ENCODE data around the gene NMBR.
A peak's percentile ranks its signal among the peaks of the same experiment; 100 is the strongest.
"Not testable (repeated sequence)": the region's sequence is repeated elsewhere in the genome, so short reads cannot be mapped to it uniquely, and the experiment has no call there.

The NMBR gene

DNA sequence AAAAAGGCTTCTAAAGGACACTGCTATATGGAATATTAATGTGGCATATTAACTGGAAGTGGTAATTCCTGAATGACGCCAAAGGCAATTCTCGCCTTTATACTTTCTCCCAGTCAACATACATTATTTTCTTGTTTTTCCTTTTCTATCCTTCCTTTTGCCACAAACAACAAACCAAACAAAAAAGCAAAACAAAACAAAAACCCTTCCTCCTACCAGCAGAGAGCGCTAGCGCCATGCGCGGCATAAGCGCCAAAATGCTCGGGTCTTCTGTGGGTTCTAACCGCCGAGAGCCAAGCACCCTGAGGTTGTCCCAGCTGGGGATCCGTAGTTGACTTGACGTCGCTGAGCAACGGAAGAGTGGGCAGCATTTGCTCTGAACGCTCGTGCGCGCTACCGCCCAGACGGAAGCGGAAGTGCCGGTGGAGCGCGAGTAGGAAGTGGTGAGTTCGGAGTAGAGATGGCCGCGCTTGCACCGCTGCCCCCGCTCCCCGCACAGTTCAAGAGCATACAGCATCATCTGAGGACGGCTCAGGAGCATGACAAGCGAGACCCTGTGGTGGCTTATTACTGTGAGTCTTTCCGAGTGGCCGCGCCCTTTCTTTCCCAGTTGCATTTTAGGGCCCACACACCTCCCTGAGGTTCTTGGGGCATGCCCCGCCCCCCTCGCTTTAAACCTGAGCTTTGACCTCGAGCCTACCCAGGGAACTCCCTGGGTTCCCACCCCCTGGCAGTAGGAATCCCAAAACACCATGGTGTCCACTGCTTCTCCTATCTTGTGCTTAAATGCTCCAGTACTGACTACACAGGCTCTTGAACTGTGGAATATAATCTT, at the start of gene NMBR, which contains the start of gene VTA1:
Gene NMBR (minus strand): TSS at position 295 of the 835 bp plus-strand sequence. CDS start 58,464 bp downstream, outside the sequence.
Gene VTA1 (plus strand): TSS at position 436 of the 835 bp plus-strand sequence. CDS start 25 bp downstream, at position 461.
- peak; percentile 95 for DNase-seq

DNA sequence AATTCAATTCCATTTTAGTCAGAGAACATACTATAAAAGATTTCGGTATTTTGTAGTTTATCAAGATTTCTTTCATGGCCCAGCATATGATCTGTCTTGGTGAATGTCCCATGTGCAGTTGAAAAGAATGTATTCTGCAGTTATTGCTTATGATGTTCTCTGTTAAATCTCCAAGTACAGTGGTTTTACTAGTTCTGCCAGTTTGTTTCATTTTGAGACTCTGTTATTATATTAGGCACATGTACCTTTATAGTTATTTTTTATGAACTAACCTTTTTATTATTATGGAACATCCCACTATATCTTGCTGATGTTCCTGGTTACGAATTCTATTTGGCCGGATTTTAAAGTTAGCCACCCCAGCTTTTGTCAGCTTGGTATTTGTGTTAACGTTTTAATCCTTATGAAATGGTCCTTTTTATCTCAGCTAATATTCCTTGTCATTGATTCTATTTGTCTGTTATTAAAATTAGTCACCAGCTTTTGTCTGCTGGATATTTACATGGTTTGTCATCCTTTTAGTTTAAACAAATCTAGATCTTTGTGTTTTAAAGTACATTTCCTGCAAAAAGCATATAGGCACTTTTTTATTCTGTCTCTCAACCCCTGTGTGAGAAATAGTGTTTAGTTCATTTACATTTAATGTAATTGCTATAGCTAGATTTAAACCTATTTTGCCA, 49.1 kb upstream of the NMBR start:
- no peak for DNase-seq

DNA sequence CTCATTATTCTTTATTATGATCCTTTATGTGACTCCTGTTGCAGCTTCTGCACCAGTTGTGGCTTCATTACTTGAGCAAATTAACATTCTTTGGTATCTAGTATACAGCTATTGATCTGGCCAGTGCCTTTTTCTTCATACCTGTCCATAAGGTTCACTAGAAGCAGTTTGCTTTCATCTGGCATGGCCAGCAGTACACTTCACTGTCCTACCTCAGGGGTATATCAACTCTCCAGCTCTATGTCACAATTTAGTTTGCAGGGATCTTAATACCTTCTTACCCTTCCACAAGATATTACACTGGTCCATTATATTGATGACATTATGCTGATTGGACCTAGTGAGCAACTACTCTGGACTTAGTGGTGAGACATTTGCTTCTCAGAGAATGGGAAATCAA, 46.7 kb upstream of the NMBR start:
- no peak for DNase-seq

DNA sequence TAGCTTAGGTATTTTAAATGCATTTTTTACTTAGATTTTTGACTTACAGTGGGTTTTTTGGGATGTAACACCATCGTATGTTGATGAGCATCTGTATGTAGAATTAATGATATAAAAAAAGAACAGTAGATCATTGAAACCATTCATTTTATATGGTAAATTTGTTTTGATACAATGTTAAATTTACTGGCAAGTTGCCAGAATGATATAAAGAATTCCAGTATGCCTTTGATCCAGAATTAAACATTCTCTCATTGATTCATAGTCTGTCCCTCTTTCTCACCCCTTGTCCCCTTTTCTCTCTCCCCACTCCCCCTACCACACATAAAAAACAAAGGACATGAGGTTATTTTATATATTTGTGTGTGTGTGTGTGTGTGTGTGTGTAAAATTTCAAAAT, 45.4 kb upstream of the NMBR start:
- DNase-seq, result no peak

DNA sequence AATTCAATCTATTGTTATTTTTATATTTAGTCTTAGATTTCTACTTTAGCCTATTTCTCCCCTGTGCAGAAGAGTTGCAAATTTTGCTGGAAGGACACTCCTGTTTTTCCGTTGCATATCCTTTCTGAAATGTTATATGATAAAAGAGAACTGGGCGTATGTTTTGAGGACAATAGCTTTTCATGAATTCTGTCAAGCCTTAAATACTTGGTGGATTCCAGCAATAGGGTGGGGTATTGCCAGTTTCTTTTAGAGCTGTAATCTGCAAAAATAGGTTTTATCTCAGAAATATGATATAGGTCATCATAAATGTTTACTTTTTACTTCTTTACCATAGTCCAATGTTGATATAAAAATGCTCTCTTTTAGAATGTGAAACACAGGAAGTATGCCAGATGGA, 42.1 kb upstream of the NMBR start:
- no peak for DNase-seq

DNA sequence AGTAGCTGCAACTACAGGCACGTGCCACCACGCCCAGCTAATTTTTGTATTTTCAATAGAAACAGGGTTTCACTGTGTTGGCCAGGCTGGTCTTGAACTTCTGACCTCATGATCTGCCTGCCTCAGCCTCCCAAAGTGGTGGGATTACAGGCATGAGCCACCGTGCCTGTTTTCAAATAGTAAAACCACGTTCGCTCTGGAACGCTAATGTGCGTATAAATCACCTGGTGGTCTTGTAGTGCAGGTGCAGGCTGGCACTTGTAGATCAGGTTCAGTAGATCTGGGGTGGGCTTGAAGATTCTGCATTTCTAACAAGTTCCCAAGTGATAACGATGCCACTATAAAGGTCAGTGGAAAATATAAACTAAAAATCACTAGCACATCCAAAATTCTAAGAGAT, 41.4 kb upstream of the NMBR start:
- not testable (repeated sequence) for DNase-seq

DNA sequence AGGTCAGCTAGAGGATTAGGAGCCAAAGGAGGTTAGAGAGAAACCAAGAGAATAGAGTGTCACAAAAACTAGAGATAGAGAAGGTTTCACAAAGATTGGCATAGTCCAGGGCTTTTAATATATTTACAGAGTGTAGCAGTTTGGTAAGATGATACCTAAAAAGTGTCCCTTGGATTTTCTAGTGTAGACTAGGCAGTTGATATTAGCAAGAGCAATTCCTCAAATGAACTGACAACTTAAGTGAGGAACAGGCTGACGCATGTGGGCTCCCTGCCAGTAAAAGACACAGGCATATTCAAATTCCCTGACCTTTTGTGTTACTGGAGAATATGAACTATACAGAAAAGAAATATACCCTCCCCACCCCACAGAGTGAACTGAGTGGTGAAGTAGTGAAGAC, 40.3 kb upstream of the NMBR start:
- DNase-seq, result peak; percentile 1

DNA sequence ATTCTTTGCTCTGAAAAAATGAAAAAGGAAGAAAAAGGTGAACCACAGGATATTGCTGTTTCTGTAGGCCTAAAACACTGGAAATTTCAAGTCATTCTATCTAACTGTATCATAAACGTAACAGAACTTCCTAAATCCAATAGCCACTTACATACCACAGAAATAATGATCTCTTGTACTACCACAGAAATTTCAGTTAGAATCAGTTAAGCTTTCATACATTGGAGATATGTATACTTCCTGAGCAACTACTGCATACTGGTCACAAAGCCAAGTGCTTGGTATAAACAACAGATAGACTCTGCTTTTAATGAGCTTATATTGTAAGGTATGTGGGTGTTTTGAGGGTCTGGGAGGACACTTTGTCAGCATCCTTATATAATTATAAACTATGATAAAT, 38.7 kb upstream of the NMBR start:
- no peak for DNase-seq

DNA sequence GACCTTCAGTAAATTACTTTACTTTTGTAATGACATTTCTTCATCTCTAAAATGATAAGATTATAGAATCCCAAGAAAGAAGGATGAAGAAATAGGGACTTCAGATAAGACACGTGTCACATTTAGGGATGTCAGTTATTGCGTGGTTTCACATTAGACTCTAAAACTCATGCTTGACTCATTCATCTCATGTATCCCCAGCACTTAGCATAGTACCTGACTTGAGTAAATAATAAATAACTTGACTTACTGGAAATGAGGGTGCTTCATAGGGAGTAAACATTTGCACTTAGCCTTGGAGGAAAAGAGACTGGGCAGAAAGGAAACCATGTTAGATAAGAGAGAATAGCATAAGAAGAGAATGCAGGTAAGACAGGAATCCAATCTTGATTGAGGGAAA, 37.4 kb upstream of the NMBR start:
- DNase-seq, result no peak

DNA sequence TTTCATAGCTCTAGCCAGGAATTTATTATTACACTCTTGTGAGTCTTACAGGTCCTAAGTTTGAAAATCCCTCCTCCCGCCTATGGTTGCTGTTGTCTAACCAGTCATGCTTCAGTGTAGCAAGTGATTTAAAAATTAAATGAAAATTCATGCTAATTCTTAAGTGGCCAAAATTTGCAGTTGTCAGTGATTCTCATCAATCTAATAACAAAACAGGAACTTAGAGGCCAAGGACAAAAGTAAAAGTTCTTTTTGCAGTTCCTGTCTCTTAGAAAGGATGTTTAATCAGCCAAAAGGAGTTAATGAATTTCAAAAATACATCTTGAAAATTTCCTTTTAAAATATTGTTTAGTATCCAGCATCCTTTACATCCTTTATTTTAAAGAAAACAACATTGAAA, 36.4 kb upstream of the NMBR start:
- DNase-seq, result no peak

DNA sequence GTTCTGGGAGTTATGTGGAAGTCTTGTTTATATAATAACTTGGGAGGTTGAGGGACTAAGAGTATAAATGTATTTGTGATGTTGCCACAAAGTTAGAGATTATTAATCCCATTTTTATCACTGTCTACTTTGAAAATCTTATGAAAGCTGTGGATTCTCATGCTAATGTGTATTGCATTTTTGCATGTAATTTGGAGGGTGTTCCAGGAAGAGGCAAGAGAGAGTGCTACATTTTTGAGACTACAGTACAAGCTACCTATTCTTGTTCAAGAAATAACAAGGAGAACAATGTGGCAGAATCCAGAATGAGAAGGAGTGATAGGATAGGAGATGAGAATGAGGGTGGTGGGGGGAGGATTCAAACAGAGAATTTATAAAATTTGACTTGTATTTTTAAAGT, 35.1 kb upstream of the NMBR start:
- DNase-seq, result no peak

DNA sequence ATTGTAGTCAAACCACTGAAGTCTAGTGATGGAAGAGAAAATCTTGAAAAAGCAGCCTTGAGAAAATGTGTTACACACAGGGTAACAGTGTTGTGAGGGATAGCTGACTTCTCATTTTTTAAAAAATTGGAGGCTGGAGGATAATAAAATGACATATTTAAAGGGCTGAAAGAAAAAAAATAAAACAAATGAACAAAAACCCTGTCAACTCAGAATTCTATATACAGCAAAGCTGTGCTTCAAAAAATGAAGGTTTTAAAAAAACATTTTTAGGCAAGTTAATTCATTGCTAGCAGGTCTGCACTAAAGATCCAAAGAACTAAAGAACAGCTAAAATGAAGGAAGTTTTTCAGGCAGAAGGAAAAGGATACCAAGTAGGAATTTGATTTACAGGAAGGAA, 31.2 kb upstream of the NMBR start:
- no peak for DNase-seq

DNA sequence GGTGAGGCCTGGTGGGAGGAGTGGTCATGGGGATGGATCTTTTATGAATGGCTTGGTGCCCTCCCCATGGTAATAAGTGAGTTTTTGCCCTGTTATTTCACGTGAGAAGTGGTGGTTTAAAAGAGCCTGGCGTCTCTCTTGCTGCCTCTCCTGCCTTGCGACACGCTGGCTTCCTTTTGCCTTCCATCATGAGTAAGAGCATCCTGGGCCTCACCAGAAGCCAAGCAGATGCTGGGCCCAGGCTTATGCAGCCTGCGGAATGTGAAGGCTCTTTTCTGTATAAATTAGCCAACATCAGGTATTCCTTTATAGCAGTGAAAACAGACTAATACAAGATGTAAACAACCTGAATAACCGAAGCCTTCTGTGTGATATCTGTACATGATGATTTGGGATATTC, 27.8 kb upstream of the NMBR start:
- no peak for DNase-seq

DNA sequence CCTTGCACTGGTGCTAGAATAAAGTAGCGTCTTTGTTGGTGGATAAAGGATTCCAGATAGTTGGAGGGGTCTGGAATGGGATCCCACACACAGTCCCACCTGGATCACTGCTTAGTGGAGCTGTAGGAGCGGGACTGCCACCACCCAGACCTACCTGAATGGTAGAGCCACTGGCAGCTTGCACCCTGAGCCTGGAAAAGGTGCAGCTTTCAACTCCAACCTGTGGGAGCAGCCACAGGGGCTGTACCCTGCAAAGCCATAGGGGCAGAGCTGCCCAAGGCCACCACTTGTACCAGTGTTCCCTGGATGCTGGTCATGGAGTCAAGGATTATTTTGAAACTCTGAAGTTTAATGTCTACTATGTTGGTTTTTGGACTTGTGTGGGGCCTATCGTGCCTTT, 27.1 kb upstream of the NMBR start:
- DNase-seq, result no peak

DNA sequence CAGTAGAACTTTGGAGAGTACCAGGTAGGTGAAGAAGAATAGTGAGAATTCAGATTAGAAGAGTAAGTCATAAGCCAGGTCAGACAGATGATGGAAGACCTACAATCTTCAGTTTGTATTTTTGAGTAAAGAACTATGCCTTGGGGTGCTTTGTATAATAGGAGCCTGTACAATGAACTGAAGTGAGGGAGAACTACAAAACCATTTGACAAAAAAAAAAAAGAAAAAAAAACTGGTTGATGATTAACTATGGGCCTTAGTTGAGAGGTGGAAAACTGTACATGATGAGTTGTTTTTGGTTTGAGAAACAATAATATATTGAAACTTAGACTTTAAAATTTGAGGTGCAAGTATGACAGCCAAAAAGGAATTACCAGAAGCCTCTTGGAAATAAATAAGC, 25.8 kb upstream of the NMBR start:
- no peak for DNase-seq

DNA sequence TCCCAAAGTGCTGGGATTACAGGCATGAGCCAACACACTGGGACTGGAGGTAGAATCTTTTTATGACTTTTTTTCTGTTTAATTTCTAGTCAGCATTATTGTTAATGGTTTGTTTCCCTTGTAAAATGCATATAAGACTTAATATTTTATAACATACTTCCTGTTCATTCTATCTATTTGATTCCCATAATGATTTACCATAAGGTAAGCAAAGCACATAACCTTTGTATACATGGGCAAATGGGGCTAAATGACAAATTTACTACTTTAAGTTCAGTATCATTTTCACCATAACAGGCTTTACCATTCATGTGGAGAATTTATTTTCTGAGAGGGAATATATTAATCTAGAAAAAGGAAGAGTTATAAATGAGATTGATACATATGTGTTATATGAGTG, 24.4 kb upstream of the NMBR start:
- no peak for DNase-seq

DNA sequence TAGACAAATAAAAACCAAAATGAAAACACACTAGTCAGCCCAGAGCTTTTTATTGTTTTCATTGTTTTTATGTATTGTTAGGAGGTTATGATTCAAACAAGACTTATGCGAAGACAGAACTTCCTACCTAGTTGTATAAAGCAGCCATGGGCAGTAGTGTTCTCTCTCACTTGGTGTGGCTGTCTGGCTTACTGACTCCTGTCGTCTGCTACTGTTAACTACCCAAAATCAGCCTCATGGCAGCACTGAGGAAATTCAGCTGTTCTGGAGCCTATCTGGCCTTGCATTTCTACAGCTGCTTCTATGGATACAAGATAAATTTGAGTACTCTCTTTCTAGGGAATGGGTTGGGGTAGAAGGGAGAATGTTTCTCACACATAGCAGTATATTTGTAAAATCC, 20.6 kb upstream of the NMBR start:
- no peak for DNase-seq

DNA sequence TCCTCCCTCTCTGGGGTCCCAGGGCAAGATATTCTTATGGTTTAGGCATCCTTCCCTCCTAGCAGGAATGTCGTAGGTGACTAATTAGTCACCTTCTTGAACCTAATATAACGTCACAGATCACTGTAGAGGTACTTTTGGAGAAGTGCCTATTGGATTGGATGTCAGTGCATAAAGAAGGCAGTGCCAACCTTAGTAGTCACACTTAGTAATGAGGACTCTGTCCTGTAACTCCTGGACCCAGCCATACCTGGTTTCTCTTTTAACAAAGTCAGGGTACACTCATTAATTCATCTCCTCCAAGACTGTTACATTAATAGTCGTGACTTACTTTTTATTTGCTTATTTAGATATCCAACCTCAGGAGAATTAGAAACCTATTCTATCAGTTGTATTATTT, 20.1 kb upstream of the NMBR start:
- DNase-seq, result no peak

DNA sequence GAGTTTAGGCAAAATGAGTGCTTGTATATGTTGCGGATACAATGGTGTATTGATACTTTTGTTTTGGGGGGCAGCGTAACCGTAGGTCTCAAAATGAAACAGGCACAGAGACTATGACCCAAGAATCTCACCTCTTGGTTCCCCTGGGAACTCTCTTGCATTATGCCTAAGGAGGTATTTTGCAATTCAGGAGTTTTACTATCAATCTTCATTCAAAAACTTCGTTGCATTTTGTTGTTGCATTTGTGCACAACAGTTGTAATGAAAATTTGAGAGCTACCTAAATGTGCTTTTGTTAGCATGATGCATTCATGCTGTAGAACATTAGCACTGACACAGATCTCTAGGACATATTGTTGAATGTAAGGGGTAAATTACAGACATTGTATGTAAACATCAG, 18.3 kb upstream of the NMBR start:
- DNase-seq, result no peak

DNA sequence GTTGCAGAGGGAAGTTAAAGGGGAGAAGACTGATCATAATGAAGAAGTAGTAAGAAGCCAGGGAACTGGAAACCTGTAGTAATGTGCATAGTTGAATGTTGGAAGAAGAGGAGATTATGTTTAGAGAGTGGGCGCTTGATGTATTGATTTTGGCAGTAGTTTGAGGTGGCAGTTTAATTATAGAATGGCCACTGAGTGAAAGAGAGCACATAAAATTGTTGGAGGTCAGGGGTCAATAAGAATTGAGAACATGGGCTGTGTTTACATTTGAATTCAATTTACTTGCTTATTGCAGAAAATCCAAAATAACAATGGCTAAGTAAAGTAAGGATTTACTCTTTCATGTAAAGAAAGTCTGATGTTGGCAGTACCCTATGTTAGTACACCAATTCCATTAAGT, 15.9 kb upstream of the NMBR start:
- peak; percentile 73 for DNase-seq

DNA sequence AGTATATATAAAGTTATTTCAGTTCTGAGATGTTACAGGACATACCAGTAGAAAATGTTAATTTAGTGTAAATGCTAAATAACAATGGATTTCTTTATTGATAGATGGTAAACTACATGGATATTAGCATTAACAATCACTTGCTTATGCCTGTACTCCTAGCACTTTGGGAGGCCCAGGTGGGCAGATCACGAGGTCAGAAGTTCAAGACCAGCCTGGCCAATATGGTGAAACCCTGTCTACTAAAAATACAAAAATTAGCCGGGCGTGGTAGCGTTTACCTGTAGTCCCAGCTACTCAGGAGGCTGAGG, 9.8 kb upstream of the NMBR start:
- DNase-seq, result not testable (repeated sequence)

DNA sequence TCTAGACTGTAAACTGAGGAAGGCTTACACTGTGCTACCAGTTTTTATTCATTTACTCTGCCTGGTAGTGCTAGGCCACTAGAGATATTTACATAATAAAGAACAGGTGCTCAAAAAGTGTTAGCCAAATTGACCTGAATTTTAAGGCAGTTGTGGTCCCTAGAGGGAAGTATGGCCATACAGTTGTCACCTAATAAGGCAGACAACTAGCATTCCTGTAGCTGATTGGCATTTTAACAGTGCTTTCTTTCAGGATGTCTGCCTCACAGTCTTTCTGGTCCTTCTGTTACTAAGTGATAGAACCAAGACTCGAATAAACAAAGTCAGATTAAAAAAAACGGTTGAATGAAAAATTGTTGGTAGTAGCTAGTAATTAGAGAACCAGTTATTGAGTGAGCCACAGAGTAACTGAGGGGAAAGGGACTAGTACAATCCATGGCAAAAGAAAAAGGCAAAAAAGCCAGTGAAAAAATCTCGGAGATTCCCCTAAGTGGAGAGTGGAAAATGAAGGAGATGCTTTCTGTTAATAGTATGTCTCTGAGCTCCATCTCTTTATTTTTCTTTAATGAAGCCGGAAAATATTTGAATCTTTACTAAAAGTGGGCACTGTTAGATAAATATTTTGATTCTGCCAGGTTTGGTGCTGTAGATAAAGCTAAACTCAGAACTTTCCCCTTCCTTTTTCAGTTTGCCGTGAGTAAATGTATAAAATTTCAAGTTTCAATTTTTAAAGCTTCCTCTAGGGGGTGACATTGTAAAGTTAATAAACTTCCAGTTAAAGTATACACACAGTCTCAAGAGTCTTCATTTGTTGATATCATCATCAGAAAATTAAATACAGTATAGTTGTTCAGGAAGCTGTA, 9.2 kb upstream of the NMBR start:
- peak; percentile 0 for DNase-seq

DNA sequence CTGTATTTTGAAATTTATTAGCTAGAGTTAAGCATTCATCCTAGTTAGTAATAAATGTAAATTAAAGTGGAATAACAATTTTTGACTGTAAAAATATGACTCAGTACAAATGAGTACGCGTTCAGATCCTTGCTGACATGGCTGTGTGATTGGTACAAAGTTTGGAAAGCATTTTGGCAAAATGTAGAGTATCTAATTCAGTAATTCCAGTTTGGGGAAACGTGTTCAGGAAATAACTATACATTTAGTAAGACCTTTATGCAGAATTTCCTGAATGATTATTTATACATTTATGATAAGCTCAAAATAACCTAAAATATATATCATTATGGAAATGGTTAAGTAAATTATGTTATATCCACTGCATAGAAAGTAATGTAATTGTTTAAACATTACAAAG, 8.2 kb upstream of the NMBR start:
- DNase-seq, result no peak

DNA sequence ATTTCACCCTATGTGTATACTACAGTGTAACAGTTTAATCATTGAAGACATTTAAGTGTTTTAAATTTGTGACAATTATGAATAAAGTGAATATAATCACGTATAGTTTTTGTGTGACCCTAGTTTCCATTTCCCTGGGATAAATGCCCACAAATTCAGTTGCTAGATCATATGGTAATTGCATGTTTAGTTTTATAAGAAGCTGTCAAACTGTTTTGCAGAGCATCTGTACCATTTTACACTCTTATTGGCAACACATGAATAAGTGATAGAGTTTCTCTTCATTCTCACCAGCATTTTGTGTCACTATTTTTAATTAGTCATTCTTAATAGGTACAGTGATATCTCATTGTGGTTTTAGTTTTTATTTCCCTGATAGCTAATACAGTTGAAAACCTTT, 7.4 kb upstream of the NMBR start:
- DNase-seq, result no peak
